ENCODE measurements around the gene SSR2.
"Not testable (repeated sequence)": the region's sequence is repeated elsewhere in the genome, so short reads cannot be mapped to it uniquely, and the experiment has no call there.

SSR2 gene

DNA sequence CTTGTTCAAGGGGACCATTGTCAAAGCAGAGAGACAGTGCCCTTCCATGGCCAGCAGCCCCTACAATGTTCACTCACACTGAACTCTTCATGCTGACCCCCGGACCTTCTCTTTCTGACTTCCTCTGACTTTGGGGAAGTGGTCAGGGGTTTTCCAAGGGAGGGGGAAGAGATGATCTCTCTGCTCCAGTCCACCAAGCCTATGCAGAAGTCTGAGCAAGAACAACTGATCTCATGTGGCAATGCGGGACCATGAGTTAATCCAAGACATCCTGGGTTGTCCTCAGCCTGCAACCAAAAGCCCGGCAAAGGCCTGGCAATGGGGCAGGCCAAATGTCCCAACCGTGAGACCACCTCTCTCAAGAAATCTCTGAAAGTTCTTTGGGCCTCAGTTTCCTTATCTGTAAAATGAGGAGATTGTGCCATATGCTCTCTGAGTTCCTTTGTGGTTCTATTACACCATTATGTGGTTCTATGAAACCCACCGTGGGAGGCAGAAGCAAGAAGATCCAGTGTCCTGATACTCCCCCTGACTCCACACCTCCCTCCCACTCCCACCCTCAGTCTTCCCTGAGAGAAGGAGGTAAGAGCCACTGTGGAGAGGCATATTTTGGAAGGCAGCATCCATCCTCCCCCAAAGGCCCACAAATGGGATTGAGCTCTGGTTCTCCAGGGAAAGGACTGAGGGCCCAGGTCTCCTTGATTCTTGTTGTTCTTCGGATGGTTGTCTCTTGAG lies 30.6 kb downstream of the SSR2 start:
- DNase-seq, result no peak

DNA sequence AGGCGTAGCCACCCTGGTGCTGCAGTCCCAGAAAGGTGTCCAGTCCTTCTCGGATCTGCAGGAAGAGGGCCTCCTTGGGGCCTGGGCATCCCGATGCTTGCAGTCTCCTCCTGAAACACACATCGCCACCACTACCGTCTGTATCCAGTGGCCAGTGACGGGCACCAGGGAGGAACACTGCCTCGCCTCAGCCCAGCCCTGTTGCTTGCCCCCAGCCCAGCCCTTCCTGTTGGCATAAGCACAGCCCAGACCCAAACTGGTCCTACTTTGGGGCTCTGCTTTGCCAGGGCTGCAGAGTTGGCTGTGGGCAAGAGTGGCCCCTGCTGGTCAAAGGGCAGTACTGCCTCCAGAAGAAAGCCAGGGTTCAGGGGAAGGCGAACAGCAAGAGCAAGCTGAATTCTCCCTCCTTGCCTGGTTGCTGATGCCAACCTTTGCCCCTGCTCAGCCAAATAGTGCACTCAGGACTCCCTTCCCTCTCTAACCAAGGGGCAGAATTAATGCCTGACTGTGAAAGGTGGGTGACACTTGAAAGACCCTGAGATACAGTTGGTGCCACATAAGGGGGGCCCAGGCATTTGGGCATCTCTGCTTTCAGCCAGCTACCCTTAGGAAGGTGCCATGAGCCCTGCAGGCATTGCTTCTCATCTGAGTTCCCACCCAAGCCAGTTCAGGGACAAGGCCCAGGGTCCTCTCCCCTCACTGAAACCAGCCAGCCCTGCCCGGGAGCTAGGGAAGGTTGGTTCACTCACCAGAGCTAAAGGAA lies 31.3 kb downstream of the SSR2 start:
- DNase-seq, result peak; percentile 43

DNA sequence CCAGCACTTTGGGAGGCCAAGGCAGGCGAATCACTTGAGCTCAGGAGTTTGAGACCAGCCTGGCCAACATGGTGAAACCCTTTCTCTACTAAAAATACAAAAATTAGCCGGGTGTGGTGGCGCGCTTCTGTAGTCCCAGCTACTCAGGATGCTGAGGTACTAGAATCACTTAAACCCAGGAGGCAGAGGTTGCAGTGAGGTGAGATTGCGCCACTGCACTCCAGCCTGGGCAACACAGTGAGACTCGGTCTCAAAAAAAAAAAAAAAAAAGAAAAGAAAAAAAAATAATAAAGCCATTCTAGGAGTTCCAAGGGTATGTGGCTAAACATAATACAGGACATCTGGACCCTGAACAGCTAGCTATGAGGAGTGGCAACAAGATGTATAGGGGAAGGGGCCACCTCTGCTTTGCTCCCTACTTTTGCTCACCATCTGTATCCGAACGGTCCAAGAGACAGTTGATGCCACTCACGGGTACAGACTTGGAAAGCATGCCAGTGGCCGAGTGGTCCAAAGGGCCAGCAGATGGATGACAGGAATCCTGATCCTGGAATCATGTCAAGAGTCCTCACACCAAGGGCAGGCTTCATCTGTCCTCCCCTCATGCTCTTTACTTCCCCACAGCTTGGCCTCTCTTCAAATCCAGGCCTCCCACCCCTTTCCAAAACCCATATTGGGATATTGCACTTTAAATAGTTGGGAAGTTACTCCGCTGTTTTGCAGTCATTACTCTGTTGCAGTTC lies 35.7 kb downstream of the SSR2 start:
- DNase-seq, result not testable (repeated sequence)

DNA sequence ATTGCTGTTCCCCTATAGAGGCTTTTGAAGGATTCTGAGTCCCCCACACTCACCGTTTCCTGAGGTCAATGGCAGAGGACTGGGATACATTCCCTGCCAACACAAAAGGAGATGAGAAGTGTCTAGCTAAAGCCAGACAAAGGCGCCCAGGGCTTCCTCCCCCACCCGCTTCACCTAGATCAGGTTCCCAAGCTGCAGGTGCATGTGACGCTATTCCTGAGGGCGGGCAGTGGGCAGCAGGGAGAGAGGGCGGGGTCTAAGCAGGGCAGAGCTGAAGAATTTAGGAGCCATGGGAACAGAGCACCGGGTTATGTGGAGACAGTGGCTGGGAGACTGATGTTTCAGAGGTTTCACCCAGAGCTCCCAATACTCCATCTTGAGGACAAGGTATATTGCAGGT lies 36.4 kb downstream of the SSR2 start:
- DNase-seq, result no peak

DNA sequence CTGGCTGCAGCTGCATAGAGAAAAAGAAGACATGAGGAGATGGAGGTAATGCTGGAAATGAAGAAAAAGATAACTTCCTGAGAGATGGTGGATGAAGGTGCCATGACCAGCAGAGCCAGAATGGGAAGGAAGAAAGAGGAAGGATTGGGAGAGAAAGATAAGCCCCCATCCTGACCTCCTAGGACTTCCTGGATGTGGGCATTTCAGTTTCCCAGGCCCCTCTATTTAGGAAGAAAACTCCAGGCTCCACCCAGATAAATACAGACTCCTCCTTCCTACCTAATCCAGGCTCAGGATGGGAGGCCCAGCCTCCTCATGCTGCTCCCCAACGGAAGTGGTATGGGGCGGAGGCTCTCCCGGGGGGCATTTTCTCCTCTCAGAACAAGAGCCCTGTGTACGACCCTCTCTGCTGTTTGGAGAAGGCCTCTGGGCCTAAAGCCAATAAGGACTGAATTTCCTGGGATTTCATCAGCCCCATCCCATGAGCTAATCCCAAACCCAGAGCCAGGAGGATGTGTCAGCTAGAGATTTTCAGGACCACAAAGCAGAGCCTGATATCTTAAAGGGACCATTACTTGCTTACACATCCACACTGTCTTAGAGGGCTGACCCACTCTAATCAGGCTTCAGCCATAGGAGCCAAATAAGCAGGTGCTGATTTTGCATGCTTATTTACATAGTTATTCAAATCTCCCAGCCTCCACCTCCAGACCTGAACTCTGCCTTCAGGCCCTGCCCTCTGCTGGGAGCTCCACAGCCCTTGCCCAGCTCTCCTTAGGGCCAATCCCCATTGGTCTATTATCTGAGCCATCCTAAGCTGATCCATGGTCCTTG lies 37.3 kb downstream of the SSR2 start:
- no peak for DNase-seq

DNA sequence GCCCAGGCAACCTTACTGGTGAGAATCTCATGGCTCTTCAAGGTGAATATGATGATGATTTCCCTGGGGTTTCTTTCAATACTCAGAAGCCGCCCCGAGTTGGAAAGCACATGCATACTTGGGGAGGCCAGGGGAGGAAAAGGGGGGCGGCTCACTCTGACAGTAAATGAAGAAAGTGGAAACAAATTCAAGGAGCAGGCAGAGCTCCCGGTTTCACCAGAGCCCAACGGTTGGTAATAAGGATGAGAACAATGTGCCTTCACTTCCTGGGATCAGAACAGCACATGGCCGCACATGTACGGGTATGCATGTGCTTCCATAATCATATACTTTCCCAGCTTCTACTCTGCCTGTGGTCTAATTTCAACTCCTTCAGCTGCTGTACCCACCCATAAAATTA lies 38.6 kb downstream of the SSR2 start:
- DNase-seq, result no peak

DNA sequence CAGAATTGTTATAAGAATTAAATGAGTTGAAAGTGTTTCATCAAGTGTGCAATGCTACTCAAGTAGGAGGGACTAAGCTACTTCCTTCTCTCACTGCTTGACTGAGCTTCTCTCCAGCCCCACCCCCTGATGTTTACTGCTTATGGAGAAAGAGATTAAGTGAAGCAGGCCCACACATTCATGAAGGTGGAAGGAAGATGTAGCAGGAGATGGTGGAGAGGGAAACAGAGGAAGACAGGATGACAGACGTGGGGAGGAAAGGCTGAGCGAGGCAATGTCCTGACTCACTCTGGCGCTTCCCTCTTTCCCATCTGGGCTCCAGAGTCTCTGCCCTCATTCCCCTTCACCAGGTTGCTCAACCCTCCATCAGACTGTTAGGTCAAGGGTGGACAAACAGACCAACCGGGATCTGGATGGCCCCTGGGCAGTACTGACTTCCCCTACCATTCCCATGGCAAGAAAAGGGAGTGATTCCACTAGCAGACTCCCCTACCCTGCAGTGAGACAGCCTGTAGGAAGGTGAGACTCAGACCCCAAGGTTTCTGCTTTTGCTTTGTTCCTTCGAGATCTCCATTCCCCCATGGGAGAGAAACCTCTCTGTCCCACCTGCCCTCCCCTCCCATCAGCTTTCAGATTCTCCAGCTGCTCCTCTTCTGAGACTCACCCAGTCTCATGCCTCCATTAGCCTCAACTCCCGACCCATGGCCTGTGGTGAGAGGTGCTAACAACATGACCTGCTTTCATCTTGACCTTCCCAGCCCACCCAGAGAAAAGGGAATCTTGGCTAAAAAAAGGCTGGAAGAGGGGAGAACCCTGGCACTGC lies 39.3 kb downstream of the SSR2 start:
- no peak for DNase-seq

DNA sequence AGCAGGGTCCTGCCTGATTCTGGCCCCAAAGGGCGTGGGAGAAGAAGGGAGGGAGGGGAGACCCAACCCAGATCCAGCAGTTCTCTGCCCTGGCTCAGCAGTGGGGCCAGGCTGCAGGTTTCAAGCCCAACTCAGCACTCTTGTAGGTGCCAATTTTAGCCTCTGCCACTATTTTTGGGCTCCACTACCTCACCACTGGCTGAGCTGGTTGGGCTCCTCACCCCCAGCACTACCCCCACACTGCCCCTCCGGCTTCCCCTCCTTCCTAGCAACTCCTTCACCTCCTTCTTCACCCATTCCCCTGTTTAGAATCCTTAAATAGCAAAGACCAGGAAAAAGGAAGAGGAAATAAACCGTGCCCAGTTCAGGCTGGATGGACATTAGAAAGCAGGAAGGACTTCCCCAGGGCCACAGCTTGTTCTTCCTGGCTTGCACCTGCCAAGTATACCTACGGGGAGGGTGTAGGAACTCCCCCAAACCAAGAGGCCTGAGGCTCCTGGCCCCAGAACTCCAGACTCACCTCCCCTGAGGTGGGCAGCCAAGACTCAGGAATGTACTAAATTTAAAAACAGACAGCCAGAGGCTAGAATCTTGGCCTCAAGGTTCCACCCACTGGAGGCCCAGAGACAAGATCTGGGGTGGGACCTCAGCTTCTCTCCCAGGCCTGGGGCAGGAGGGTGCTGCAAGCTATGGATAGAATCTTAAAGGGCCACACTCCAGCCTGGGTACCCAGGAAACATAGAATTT lies 41.0 kb downstream of the SSR2 start:
- DNase-seq, result no peak

DNA sequence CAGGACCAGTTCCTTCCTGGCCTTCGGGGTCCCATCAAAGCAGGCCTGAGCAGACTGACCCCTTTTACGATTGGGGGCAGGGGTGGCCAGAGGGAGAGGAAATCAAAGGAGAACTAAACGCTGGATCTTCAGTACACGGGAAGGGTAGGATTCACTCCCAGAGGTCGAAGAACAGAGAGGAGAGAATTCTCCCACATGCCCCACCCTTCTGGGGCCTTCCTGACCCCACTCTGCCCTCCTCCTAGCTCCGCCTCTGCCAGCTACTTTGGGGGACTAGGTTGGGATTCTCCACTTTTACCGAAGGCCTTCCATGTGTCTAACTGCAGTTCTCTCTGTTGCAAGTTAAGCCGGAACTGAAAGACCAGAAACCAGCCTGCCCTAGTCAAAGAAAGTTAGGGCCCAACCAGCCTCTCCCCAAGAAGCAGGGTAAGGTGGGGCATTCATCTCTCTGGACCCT lies 41.8 kb downstream of the SSR2 start:
- no peak for DNase-seq

DNA sequence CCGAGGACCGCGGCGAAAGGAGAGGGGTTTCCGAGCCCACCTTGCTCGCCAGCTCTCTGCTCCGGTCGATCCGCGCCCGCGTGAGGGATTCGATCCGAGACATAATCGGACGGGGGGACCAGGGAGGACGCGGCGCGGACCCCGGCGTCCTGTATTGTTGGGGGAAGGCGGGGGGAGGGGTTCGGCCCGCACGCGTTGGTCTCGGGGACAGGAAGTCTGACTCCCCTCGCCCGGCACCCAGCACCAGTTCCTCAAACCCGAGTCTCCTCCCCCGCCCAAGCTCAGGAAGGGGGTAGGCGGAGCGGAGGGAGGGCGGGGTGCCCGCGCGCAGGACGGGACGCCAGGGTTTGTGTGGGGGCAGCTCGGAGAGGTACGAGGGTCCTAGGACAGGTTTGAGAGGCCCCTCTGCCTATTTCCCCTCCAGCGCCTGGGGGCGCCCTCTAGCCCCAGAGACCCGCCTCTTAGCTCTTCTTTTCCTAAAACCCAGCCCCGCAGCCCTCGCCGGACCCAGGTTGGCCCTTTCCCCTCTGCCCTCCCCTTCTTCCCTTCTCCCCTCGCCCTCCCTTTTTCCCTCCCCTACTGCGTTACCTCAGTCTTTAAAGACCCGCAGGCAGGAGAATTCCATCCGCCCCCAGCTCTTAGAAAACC lies 42.3 kb downstream of the SSR2 start, which contains the start of gene ARHGEF2:
Gene ARHGEF2 (minus strand): TSS at position 223 of the 648 bp plus-strand sequence. CDS start 120 bp downstream, at position 103.
- DNase-seq, result peak; percentile 86

DNA sequence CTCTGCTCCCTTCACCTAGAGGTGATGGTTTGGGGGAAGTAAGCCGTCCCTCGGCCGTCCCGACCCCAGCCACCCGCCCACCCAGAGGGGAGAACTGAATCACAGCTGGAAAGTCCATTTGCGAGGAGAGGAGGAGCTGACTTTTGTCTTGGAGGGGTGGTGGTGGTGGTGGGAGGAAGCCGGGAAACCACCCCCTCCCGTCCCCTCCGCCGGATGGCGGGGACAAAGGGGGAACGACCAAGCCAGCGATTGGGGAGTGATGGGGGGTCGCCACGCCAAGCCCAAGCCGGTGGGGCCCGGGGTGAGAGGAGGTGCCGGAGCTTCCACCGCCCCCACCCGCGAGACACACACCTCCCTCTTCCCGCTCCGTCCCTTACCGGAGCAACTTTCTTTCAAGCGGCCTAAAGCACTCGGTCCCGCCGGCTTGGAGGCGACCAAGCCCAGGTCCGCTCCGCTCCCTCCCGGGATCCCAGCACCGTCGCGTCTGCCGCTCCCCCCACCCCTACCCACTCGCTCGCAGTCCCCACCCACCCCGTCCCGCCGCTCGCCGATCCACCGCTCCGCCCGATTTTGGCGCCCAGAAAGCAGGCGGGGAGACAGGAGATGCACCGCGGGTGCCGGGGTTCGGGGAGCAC lies 42.9 kb downstream of the SSR2 start:
- DNase-seq, result peak; percentile 53

DNA sequence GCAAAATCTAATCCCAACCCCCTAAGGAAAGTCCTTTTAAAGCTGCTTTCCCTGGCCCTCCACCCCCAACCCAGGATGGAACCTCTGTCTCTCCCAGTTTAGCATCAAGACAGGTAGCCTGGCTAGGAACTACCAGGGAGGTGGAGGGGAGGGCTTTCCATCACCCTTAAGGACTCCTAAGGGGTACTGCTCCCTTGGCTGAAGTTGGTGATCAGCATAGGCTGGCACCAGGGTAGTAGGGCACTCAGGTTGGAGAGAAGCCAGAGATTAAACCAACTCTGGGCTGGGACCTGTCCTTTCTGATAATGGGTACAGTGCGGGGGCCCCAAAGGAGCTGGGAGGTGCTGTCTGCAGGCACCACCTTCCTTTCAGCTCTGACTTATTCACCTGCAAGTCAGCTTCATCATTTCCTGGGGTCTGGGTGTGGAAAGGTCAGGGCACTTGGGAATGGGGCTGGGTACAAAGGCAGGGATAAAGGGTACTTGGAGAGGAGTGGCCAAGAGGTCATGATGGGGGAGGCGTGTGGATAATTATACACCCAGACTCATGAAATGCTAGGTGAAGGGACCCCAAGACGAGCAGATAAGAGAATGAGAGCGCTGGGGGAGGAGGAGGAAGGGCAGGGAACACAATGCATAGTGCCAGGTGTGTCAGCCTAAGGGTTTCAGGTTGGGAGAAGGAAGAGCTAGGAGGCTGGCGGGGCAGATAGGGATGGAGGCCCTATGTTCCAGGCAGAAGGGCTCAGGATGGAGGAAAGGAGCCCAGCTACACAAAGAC lies 43.6 kb downstream of the SSR2 start:
- no peak for DNase-seq

DNA sequence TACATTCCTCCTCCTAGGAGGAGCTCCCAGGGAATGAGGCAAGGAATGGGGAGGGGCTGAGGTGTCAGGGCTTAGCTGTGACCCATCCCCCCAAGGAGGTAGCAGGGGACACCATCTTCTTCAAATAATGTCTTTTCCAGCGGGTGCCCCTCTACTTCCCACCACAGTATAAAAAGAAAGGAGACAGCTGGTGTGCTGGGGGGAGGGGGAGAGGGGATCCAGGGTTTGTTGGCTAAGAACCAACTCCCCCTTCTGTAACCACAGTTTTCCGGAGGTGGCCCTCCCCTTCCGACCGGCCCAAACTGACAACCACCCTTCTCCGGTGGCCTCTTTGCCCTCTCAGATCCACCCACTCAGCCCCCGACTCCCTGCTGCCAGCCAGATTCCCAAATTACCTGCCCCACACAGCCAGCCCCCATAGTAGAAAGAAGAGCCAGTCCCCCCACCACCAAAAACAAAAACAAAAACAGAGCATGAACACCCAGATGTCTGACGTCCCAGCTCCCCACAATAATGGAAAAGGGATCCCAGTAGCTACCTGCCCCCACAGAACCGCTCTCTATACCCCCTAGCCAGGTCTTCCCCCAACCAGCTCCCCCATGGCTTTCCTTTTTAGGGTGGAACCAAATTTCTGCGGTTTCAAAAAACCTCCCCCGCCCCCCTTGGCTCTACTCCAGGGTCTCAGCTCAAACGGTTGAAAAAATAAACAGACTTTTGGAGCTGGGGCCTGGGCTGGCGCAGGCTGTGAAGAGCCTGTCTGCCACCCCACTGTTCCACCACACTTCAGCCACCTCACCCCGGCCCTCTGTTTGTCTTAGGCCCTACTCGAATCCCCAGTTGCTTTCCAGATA lies 44.5 kb downstream of the SSR2 start:
- peak; percentile 25 for DNase-seq

DNA sequence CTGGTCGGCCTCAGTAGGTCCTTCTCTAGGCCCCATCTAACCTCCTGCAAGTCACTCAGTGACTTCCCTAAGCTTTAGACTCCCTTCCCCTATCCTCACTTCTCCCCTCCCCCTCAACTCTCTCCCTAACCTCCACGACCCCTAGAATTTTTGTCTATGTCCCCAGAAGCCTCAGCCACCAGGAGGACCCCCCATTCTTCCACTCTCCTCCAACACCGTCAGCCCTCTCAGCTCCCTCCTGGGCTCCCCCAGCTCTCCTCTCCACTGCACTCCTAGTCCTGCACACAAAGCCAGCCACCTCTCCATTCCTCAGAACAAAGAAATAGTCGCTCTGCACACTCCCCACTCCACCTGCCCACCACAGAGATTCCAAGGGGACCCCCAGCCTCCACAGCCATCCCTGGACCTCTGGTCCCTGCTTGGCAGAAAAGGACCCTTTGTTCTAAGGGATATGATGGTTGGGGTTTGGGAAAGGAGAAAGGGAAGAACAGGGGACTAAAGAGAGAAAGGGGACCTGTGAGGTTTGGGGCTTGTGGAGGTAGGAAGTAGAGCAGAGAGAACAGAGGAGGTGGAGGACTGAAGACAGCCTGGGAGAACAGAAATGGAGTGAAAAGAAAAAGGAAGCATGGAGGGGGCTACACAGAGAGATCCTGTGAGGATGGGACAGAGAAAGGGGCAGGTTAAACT lies 45.2 kb downstream of the SSR2 start:
- no peak for DNase-seq

DNA sequence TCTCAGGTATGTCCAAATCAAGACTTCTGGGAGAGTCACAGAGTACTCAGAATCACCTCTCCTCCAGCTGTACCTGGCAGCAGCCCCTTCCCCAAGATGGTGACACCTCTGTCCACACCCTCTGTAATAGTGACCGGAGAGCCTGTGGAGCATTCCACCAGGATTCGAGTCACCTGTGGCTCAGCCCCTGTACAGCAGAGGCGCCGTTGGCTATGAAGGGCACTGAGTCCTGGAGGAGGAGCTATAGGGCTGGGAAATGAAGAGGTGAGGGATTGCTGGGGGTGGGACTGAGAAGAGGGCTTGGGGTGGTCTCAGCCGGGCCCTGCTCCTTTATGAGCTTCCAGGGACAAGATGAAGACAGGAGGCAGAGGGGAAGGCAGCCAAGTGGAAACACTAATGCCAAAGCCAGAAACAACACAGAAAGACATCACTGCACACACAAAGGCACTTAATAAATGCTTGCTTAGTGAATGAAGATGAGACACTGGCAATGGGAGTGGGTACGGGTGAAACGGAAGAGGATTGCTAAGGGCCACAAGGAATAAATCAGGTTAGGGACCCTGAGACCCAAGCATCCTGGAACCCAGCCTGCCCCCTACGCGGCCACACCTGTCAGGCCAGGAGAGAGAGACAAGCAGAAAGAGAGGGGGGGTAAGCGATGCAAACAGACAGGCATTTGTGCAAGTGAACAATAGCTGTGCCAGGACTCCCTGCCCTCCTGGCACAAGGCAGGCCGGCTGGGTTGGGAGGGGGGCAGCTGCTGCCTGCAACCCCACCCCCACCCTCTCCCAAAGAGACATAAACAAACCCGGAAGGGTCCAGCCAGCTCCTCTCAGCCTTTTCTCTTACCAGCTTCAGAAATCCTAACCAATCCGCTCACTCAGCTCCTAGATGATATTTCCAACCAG lies 46.3 kb downstream of the SSR2 start:
- no peak for DNase-seq

DNA sequence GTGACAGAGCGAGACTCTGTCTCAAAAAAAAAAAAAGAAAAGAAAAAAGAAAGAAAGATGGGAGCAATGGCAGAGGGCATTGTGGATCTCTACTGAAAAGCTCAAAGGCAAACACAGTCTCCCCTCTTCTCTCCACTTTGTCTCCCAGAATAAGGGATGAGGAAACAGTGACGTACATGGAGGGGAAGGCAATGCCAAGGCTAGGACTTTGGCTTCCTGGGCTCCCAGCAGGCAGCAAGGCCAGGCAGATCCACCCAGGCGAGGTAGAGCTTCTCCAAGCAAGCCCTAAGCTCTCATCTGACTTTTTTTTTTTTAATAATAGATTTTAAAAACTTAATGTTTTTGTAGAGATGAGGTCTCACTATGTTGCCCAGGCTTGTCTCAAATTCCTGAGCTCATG lies 47.0 kb downstream of the SSR2 start:
- DNase-seq, result no peak
